Measurements from ENCODE around the gene BLVRB.

GRCh38 chr19:40510526-40511115 is 45.1 kb upstream of the BLVRB start:
- TF ChIP-seq POLR2A (IDR thresholded peaks at IDR 0.05; ENCODE audit: low read depth, low read length), result no peak
- TF ChIP-seq EZH2 (IDR thresholded peaks at IDR 0.05; ENCODE audit: borderline replicate concordance, low read depth, low read length, severe bottlenecking), result no peak
- no peak for TF ChIP-seq GATA2 (IDR thresholded peaks at IDR 0.05; ENCODE audit: insufficient read depth, insufficient read length, low read depth, low read length)
- TF ChIP-seq JUN (IDR thresholded peaks at IDR 0.05; ENCODE audit: borderline replicate concordance, insufficient read depth, insufficient read length, low read depth), result no peak
